SU-DHL-6 (cell line): ENCODE data around the gene NUP210.

Experiments
- H2AFZ ChIP-seq: fragments of 200-600 bp; sonication (generic); 2 replicates; pipeline ENCODE4 v1.6.1; 2014; ENCODE audit warnings: low read depth, mild to moderate bottlenecking, moderate library complexity, mixed read lengths, antibody characterized with exemption, low read length; ENCODE audit not compliant: severe bottlenecking
- H3F3A ChIP-seq: fragments of 200-600 bp; shearing (Covaris generic); 2 replicates; pipeline ENCODE4 v1.6.0; 2016; ENCODE audit warnings: antibody characterized with exemption, mild to moderate bottlenecking; ENCODE audit not compliant: insufficient read depth
- H3K27ac ChIP-seq: fragments of 200-600 bp; sonication (generic); 2 replicates; pipeline ENCODE4 v1.5.1; 2016; ENCODE audit warnings: low read depth, mild to moderate bottlenecking, low read length, moderate library complexity, mixed read lengths
- H3K27me3 ChIP-seq: fragments of 200-600 bp; sonication (generic), shearing (Covaris generic); 2 replicates; pipeline ENCODE4 v1.6.0; 2014; ENCODE audit warnings: mild to moderate bottlenecking, low read length
- H3K36me3 ChIP-seq: fragments of 200-600 bp; sonication (generic); 2 replicates; pipeline ENCODE4 v1.6.1; 2014; ENCODE audit warnings: mild to moderate bottlenecking, low read length, mixed read lengths
- H3K4me2 ChIP-seq: fragments of 300-600, 200-600 bp; shearing (Covaris generic), sonication (generic); 2 replicates; pipeline ENCODE4 v1.6.0; 2014; ENCODE audit warnings: low read length, low read depth, mild to moderate bottlenecking; ENCODE audit not compliant: poor library complexity, severe bottlenecking
- H3K4me3 ChIP-seq: fragments of 200-600 bp; sonication (generic); 2 replicates; pipeline ENCODE4 v1.5.1; 2014; ENCODE audit warnings: antibody characterized with exemption, low read length, mild to moderate bottlenecking, mixed read lengths; ENCODE audit not compliant: insufficient read depth, poor library complexity, severe bottlenecking
- H3K79me2 ChIP-seq: fragments of 200-600 bp; sonication (generic); 2 replicates; pipeline ENCODE4 v1.6.1; 2014; ENCODE audit warnings: mild to moderate bottlenecking, low read length, moderate library complexity; ENCODE audit not compliant: insufficient read depth
- H3K9ac ChIP-seq: fragments of 200-600 bp; sonication (generic); 2 replicates; pipeline ENCODE4 v1.7.0; 2014; ENCODE audit warnings: mild to moderate bottlenecking, low read length
- H3K9me2 ChIP-seq: fragments of 200-600 bp; sonication (generic); replicated peaks from 2 replicates; pipeline ENCODE4 v1.6.1; 2014; ENCODE audit warnings: low read length; ENCODE audit not compliant: insufficient read depth
- H3K9me3 ChIP-seq: fragments of 200-600 bp; sonication (generic); 2 replicates; pipeline ENCODE4 v1.6.1; 2014; ENCODE audit warnings: low read length, mixed read lengths; ENCODE audit not compliant: insufficient read depth
- H4K20me1 ChIP-seq: fragments of 200-600 bp; sonication (generic); 2 replicates; pipeline ENCODE4 v1.6.1; 2014; ENCODE audit warnings: low read depth, mild to moderate bottlenecking, antibody characterized with exemption, low read length, moderate library complexity, mixed read lengths
- EZH2phosphoT487 ChIP-seq: fragments of 200-600 bp; sonication (generic), shearing (Covaris generic); conservative IDR thresholded peaks from 2 replicates; pipeline ENCODE4 v1.6.1; 2018; ENCODE audit warnings: mild to moderate bottlenecking, antibody characterized with exemption, low read length, moderate library complexity, mixed read lengths
- TF ChIP-seq, protein P1 (sequence below): fragments of 200-600 bp; sonication (generic); IDR thresholded peaks from one replicate; pipeline ENCODE4 v1.5.1; 2017; ENCODE audit warnings: antibody characterized with exemption, mild to moderate bottlenecking, low read length, moderate library complexity; ENCODE audit not compliant: insufficient read depth, poor library complexity, severe bottlenecking

NUP210 gene

DNA sequence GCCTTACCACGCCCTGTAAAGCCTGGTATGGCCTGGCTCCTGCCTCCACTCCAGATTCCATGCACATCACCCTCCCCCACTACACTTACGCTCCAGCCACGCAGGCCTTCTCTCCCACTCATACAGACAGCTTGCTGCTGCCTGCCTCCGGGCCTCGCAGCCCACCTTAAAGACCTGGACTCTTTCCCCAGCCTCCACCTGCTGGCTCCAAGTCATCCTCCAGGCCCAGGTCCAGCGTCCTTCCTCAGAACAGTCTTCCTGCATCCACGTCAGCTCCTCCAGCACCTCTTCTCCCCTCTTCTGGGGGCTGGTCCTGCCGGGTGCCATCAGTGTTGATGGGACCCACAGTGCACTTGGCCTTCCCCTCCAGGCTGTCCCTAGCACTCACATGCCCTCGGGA lies 75.5 kb downstream of the NUP210 start:
- Histone ChIP-seq H3K9me3 (no peaks in the 10 kb centered on the region), H3K9ac (no peak overlapping the region), H3K27ac (no peak overlapping the region), H3K79me2 (no peaks in the 10 kb centered on the region), H2AFZ (no peak overlapping the region), H3K4me2 (no peak overlapping the region), H3K27me3 (no peaks in the 10 kb centered on the region), H3K36me3 (peaks cover 6% of the 10 kb centered on the region; the same call in 1 of the 2 replicates), H4K20me1 (no peaks in the 10 kb centered on the region), H3K9me2 (no peaks in the 10 kb centered on the region), H3K4me3 (no peak overlapping the region), H3F3A (no peaks in the 10 kb centered on the region)
- TF ChIP-seq, protein P1, sequence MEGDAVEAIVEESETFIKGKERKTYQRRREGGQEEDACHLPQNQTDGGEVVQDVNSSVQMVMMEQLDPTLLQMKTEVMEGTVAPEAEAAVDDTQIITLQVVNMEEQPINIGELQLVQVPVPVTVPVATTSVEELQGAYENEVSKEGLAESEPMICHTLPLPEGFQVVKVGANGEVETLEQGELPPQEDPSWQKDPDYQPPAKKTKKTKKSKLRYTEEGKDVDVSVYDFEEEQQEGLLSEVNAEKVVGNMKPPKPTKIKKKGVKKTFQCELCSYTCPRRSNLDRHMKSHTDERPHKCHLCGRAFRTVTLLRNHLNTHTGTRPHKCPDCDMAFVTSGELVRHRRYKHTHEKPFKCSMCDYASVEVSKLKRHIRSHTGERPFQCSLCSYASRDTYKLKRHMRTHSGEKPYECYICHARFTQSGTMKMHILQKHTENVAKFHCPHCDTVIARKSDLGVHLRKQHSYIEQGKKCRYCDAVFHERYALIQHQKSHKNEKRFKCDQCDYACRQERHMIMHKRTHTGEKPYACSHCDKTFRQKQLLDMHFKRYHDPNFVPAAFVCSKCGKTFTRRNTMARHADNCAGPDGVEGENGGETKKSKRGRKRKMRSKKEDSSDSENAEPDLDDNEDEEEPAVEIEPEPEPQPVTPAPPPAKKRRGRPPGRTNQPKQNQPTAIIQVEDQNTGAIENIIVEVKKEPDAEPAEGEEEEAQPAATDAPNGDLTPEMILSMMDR = no peak
- TF ChIP-seq EZH2phosphoT487 = no peak

DNA sequence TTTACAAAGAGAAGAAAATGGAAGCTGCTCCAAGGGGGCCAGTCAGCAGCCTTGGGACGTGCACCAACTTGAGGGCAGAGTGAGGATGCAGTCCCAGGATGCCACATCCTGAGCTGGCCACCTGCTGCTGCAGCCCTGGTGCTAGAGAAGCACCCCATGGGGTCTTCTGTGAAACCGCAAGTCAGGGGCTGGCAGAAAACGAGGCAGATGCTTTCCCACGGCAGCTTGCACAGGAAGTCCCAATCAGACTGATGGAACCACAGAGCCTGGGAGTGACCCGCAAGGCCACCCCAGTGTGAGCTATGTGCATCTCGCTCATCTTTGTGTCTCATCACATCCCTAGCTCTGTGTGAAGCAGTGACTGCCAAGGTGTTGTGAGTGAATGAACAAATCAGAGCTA lies 76.5 kb downstream of the NUP210 start:
- H4K20me1 ChIP-seq = no peaks in the 10 kb centered on the region
- no peak overlapping the region for H3K4me3 ChIP-seq
- H3K9me2 ChIP-seq = no peaks in the 10 kb centered on the region
- TF ChIP-seq, protein P1 = no peak
- no peak for TF ChIP-seq EZH2phosphoT487
- no peak overlapping the region for H3K27ac ChIP-seq
- no peaks in the 10 kb centered on the region for H3K9me3 ChIP-seq
- no peaks in the 10 kb centered on the region for H3F3A ChIP-seq
- no peaks in the 10 kb centered on the region for H3K79me2 ChIP-seq
- no peaks in the 10 kb centered on the region for H3K27me3 ChIP-seq
- no peak overlapping the region for H2AFZ ChIP-seq
- H3K4me2 ChIP-seq = no peak overlapping the region
- H3K36me3 ChIP-seq = peaks cover 6% of the 10 kb centered on the region; the same call in 1 of the 2 replicates
- H3K9ac ChIP-seq = no peak overlapping the region

DNA sequence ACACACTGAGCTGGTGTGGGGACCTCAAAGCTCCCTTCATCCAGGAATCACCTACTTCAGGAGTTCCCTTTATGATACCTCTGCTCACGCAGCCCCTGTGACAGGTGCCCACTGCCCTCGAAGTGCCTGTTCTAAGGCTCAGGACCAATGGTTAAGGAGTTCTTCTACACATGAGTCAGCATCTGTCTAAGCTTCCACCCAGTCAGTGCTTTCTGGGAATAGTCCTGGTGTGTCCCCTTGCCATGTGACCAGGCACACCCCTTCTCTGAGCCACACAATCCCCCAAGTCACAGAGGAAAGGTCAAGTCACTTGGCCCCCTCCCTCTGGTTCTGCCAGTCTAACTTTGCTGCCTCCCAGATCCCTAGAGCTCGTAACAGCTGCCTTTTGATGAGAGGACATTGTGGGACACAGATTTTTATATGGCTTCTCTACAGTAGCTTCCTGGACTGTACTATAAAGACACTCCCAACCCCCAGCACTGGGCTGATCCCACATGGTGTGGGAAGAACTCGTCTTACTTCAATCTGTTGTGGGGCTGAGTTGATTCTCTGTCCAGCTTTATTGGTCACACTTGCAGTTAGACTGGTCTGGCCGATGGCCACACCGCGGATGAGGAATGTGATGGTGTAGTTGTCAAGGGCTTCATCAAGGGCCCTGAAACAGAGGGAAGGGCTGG lies 78.8 kb downstream of the NUP210 start:
- Histone ChIP-seq H3K9ac (no peak overlapping the region), H3K4me3 (no peak overlapping the region), H3K9me2 (no peaks in the 10 kb centered on the region), H3K36me3 (peaks cover 2% of the 10 kb centered on the region; the same call in 1 of the 2 replicates), H3K4me2 (no peak overlapping the region), H3K27ac (no peak overlapping the region), H3F3A (no peaks in the 10 kb centered on the region), H4K20me1 (no peaks in the 10 kb centered on the region), H3K79me2 (no peaks in the 10 kb centered on the region), H3K9me3 (no peaks in the 10 kb centered on the region), H2AFZ (no peak overlapping the region), H3K27me3 (no peaks in the 10 kb centered on the region)
- TF ChIP-seq EZH2phosphoT487 = no peak
- TF ChIP-seq, protein P1 = no peak
